ENCODE results near the gene PCBD1.

Gene PCBD1

DNA sequence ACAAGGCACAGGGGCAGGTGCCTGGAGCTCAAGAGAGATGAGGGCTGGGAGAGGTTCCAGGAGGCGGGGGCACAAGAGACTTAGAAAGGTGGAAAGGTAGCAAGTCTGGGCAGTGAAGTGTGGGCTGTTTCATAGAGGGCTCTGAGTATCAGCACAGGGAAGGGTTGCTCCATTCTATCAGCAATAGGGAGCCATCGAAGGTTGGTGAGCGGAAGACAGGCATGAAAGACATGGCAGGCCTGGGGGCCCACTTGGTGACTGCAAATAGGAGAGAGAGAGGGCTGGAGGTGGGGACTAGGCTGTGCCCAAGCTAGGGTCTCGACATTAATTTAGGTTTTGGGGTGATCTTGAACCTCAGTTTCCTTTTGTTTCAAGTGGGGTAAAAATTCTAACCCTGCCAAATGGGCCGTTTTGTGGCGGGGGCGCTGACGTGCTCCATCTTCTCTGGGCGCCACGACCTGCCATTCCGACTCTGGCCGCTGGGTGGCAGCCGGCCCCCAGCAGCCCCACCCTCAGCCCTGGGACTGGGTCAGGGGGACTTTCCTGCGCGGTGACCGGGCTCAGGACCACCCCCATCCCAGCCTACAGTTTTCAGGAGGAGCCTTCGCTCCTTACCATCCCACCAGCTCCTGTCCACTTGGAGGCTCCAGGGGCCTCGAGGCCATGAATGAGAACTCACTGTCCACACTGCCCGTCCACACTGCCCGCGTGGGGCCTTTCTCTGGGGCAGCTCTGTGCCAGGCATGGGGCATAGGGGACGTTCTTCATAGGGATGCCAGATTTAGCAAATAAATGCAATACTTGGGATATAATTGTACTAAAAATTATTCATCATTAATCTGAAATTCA lies 37.2 kb upstream of the PCBD1 start:
- DNase-seq: peak; percentile 57

DNA sequence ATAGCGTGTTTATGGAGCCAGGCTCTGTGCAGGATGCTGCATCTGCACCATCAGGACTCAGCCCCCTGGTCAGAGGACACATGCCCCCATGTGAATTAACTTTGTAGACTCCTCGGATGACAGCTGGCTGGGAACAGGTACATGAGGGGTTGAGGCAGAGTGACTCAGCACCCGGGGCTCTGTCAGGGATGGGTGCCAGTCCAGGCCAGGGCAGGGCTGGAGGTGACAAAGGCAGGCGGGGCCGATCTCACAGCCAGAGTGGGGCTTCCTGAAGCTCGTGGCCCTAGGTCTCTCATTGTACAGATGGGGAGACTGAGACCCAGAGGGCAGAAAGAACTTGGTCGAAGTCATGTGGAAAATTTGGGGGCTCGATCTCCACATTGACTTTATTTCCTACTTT lies 35.3 kb upstream of the PCBD1 start:
- no peaks in the 10 kb centered on the region for H4K20me1 ChIP-seq (ENCODE audit: insufficient read depth, low read length)
- H3K27ac ChIP-seq (ENCODE audit: low read length): no peak overlapping the region
- H3K4me2 ChIP-seq (ENCODE audit: insufficient read depth, low read length): no peak overlapping the region
- ATAC-seq (ENCODE audit: insufficient read depth, low read depth): no peak
- no peak overlapping the region for H3K9ac ChIP-seq (ENCODE audit: low read depth, low read length)
- H3K4me3 ChIP-seq (ENCODE audit: low read depth in 1 of 2, low read length in 2 of 2): no peak overlapping the region
- TF ChIP-seq, protein P1, sequence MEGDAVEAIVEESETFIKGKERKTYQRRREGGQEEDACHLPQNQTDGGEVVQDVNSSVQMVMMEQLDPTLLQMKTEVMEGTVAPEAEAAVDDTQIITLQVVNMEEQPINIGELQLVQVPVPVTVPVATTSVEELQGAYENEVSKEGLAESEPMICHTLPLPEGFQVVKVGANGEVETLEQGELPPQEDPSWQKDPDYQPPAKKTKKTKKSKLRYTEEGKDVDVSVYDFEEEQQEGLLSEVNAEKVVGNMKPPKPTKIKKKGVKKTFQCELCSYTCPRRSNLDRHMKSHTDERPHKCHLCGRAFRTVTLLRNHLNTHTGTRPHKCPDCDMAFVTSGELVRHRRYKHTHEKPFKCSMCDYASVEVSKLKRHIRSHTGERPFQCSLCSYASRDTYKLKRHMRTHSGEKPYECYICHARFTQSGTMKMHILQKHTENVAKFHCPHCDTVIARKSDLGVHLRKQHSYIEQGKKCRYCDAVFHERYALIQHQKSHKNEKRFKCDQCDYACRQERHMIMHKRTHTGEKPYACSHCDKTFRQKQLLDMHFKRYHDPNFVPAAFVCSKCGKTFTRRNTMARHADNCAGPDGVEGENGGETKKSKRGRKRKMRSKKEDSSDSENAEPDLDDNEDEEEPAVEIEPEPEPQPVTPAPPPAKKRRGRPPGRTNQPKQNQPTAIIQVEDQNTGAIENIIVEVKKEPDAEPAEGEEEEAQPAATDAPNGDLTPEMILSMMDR (IDR thresholded peaks at IDR 0.05; ENCODE audit: borderline replicate concordance, extremely low read depth, low read length, poor library complexity, severe bottlenecking): no peak
- no peak for TF ChIP-seq EZH2 (IDR thresholded peaks at IDR 0.05; ENCODE audit: borderline replicate concordance, low read depth, low read length, severe bottlenecking)
- peaks cover 4% of the 10 kb centered on the region for H3K27me3 ChIP-seq (ENCODE audit: insufficient read depth, low read length, poor library complexity)
- no peak for DNase-seq
- no peak overlapping the region for H2AFZ ChIP-seq (ENCODE audit: low read depth, low read length)
- no peaks in the 10 kb centered on the region for H3K79me2 ChIP-seq (ENCODE audit: insufficient read depth, low read length)
- H3K36me3 ChIP-seq (ENCODE audit: insufficient read depth, low read length): no peaks in the 10 kb centered on the region
- no peaks in the 10 kb centered on the region for H3K4me1 ChIP-seq (ENCODE audit: insufficient read depth, low read length)
- H3K9me3 ChIP-seq (ENCODE audit: insufficient read depth, low read length, severe bottlenecking): no peaks in the 10 kb centered on the region

More for the DNA sequence above, 37.2 kb upstream of the PCBD1 start:
- no peak overlapping the region for H3K27ac ChIP-seq (ENCODE audit: low read length)
- no peaks in the 10 kb centered on the region for H3K79me2 ChIP-seq (ENCODE audit: insufficient read depth, low read length)
- ATAC-seq (ENCODE audit: insufficient read depth, low read depth): peak; percentile 88
- H4K20me1 ChIP-seq (ENCODE audit: insufficient read depth, low read length): no peaks in the 10 kb centered on the region
- no peak overlapping the region for H3K4me2 ChIP-seq (ENCODE audit: insufficient read depth, low read length)
- no peak overlapping the region for H2AFZ ChIP-seq (ENCODE audit: low read depth, low read length)
- peaks cover 4% of the 10 kb centered on the region for H3K27me3 ChIP-seq (ENCODE audit: insufficient read depth, low read length, poor library complexity)
- H3K4me1 ChIP-seq (ENCODE audit: insufficient read depth, low read length): no peaks in the 10 kb centered on the region
- no peak overlapping the region for H3K4me3 ChIP-seq (ENCODE audit: low read depth in 1 of 2, low read length in 2 of 2)
- no peaks in the 10 kb centered on the region for H3K36me3 ChIP-seq (ENCODE audit: insufficient read depth, low read length)
- H3K9me3 ChIP-seq (ENCODE audit: insufficient read depth, low read length, severe bottlenecking): no peaks in the 10 kb centered on the region
- TF ChIP-seq EZH2 (IDR thresholded peaks at IDR 0.05; ENCODE audit: borderline replicate concordance, low read depth, low read length, severe bottlenecking): no peak
- TF ChIP-seq, protein P1 (IDR thresholded peaks at IDR 0.05; ENCODE audit: borderline replicate concordance, extremely low read depth, low read length, poor library complexity, severe bottlenecking): peak; percentile 85
- H3K9ac ChIP-seq (ENCODE audit: low read depth, low read length): no peak overlapping the region

DNA sequence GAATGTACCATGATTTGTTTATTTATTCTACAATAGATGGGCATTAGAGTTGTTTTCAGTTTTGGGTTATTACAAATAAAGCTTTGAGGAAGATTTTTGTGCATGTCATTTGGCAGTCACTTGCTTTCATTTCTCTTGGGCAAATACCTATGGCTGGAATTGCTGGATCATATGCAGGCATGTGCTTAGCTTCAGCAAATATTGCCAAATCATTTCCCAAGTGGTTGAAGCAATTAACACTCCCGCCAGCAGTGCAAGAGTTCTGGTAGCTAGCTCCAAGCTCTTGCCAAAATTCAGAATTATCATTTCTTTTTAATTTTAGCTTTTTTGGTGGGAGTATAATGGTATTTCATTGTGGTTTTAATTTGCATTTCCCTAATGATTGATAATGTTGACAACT lies 32.9 kb upstream of the PCBD1 start:
- ATAC-seq (ENCODE audit: insufficient read depth, low read depth) (no peak), DNase-seq (no peak)
- Histone ChIP-seq H4K20me1 (ENCODE audit: insufficient read depth, low read length) (no peaks in the 10 kb centered on the region), H3K4me3 (ENCODE audit: low read depth in 1 of 2, low read length in 2 of 2) (no peak overlapping the region), H2AFZ (ENCODE audit: low read depth, low read length) (no peak overlapping the region), H3K27ac (ENCODE audit: low read length) (no peak overlapping the region), H3K4me2 (ENCODE audit: insufficient read depth, low read length) (no peak overlapping the region), H3K36me3 (ENCODE audit: insufficient read depth, low read length) (no peaks in the 10 kb centered on the region), H3K9ac (ENCODE audit: low read depth, low read length) (no peak overlapping the region), H3K4me1 (ENCODE audit: insufficient read depth, low read length) (no peaks in the 10 kb centered on the region), H3K79me2 (ENCODE audit: insufficient read depth, low read length) (no peaks in the 10 kb centered on the region), H3K9me3 (ENCODE audit: insufficient read depth, low read length, severe bottlenecking) (no peaks in the 10 kb centered on the region), H3K27me3 (ENCODE audit: insufficient read depth, low read length, poor library complexity) (peaks cover 4% of the 10 kb centered on the region)
- no peak for TF ChIP-seq EZH2 (IDR thresholded peaks at IDR 0.05; ENCODE audit: borderline replicate concordance, low read depth, low read length, severe bottlenecking)
- TF ChIP-seq, protein P1 (IDR thresholded peaks at IDR 0.05; ENCODE audit: borderline replicate concordance, extremely low read depth, low read length, poor library complexity, severe bottlenecking): no peak

Measured in DND-41 (cell line).